HG03095 (cell line): ENCODE measurements around the gene PARVB.

Experiments used
- ATAC-seq: cut with Tn5 transposase; IDR thresholded peaks from one replicate; pipeline ENCODE4 v1.9.1; 2021; ENCODE audit warnings: moderate library complexity; ENCODE audit not compliant: unreplicated experiment

Gene PARVB

DNA sequence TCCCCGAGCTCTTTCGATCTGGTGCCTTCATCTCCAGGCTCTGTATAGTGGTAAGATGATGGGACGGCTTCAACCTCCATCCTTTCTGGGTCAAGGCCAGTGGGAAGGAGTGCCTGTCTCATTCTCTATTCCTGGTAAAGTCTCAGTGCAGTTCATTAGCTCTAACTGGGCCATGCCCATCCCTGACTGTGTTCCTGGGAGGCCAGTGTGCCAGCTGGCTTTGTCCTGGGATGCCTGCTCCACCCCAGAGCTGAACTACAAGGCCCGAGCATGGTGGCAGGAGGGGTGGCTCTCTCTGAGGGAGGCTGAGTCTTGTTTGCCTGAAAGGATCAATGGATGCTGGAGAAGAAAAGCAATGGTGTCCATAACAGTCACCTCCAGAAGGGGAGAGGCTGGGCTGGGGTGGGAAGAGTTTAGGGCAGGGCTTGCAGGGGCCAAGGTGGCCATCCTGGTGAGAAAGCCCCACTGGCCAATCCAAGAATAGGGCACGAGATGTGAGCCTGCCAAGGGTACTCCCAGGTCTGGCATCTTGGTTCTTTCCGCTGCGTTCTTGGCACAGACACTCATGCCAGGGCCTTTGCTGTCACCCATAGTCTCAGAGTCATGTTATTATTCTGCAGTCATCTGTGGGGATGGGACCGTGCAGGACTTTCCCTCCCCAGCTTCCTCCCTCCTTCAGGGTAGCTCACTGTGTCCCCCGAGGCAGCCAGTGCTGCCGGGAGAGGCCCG, 60.1 kb downstream of the PARVB start:
- ATAC-seq, result no peak

DNA sequence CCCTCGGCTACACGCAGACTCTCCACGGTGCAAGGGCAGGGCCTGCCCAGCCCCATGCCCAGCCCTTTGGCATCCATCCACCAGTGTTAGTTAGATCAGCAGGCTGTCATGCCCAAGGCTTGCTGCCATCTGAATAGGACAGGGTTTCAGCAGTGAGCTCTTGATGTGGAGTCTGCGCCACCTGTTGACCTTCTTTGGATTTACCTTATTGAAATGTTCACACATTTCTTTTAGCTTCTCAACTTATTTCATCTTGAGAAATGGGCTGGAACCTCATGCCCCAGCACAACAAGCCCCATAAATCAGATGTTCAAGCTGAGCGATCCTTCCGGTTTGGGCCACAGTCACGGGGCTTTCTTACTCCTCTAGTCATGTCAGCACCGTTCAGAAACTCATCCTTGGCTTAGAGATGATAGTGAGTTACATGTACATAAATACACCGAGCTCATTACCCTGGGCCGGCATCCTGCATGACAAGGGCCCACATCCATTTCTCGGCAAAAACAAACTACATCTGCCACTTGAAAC, 61.7 kb downstream of the PARVB start:
- ATAC-seq, result no peak

DNA sequence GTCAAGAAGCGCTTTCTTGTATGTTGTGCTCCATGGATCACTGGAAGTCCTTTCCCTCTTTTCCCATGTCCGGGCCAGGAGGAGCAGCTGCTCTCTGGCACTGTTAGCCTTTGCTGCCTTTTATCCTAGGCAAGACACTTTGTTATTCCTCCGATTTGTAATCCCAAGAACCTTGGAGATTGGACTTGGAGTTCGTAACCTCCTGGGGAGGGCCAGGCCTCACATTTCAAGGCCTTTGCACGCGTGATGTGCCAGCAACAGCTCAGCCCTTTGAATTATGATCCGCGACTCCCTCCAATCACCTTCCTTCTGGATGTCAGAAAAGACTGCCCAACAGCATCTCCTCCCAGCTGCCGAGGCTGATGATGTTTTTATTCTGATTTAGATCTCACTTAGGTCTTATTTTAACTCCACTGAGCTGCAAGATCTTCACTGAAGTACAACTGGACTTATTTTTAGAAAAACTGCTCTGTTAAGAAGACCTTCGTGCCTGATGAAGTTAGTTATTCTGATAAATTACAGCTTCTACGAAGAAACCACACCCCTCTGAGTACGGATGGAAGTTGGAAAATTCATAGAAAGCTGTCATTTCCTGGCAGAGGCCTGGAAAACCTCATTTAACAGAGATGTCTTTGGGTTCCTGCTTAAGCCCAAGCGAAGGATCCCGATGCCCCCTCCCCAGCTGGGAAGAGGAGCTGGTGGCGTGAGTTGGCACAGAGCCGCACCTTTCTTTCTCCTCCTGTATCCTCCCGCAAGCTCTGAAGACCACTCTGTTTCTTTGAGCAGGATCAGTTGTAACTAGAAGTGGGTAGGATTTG, 62.4 kb downstream of the PARVB start:
- no peak for ATAC-seq

DNA sequence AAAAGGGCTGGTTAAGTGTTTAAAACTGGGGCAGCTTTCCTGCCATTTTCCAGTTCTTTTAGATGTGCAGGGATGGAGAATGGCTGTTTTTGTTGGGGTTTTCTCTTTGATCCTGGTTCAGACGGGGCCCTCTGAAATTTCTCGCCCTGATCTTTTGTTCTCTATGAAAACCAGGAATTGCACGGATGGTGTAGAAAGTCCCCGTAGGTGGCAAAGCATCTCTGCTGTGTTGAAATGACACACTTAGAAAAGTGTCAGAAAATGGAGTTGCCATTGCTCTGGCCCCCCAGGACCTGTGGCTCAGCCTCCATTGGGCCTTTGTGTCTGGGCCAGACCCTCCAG, 63.0 kb downstream of the PARVB start:
- ATAC-seq, result no peak

DNA sequence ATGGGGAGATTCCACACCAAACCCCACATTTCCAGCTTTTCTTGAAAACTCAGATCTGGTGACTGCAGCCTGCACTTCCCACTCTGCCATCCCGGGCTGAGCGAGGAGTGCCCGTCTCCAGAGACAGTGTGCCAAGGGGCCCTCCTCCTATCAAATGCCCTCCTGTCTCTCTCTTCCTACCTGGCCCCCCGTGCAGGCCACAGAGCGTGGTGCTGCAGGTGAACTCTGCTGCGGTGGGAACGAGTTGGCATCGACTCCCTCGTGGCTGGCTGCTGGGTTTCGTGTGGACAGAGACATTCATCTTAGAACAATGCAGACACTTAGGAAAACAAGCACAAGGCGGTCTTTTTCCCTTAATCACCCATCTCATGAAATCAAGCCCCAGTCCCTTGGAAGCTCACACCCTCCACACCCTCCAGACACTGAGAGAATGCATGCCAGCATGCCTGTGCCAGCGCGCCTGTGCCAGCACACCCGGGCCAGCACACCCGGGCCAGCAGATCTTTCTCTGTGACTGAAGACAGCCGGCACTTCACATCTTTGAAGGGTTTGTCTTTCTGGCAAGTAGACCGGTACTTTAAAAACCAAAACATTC, 65.0 kb downstream of the PARVB start:
- ATAC-seq, result no peak

DNA sequence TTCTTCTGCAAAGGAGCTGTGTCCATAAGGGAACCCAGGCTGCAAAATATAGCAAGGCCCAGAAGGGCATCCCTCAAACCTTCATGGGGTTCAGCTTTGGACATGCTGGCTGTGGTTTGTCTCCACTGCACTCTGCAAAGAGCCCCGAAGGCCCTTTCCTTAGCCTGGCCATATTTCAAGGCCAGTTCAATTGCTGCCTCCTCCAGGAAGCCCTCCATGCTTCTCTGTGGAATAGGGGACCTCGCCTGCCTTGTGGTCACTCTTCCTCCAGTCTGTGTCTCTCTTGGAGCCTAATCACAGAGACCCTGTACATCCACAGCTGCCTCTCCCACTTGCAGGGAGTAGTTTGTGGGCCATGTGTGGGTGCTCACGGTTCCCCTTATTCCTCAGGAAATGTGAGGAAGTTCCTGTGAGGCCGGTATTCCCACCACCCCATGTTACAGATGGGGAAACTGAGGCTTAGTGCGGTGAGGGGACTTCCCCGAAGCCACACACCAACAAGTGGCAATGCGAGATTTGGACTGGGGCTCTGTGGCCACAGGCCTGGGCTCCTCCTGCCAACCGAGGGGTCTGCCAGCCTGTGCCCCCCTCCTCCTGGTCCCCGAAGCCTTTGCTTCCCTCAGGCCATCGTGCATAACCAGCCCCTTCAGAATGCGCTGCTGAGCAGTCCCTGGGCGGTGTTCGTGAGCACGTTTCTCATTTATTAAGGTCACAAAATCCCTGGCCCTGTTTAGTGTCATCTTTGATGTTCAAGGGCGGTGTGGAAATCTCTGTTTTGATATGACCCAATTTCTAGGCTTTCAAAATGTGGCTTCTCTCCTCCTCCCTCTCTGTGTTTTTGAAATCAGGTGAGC, 65.8 kb downstream of the PARVB start:
- ATAC-seq, result no peak

DNA sequence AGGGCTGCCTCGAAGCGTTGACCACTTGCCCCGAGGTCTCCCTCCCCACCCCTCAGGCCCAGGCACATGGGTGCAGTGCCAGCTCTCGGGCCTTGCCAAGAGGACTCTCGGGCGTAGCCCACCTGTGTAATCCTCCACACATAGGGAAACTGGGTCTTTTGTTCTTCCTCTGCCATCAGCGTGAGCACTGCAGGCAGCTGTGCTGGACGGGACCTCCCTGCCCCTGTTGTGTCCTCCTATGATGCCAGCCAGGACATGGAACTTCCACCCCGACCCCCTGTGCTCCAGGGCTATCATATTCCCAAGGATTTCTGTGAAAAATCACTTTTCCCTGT, 66.4 kb downstream of the PARVB start:
- ATAC-seq, result no peak

DNA sequence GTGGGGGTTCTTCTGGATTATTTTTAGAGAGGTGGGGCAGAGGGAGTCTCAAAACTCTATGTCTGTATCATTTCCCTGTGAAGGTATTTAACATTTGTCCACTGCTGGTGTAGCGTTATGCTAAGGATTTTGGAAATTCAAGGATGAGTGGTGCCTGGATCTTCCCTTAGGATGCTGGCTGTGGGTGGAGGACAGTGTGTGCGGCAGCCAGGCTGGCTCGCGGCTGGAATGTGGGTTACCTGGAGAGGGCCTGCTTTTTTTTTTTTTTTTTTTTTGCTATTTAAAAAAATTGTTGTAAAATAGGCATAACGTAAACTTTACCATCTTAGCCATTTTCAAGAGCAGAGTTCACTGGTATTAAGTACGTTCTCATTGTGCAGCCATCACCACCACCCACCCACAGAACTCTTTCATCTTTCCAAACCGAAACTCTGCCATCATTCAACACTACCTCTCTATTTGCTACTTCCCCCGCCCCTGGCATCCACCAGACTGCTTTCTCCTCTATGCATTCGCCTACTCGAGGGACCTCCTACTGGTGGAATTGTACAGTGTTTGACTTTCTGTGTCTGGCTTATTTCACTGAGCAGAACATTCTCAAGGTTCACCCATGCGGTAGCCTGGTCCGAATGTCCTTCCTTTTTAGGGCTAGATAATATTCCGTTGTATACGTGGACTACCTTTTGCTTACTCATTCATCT, 67.1 kb downstream of the PARVB start:
- ATAC-seq, result no peak

DNA sequence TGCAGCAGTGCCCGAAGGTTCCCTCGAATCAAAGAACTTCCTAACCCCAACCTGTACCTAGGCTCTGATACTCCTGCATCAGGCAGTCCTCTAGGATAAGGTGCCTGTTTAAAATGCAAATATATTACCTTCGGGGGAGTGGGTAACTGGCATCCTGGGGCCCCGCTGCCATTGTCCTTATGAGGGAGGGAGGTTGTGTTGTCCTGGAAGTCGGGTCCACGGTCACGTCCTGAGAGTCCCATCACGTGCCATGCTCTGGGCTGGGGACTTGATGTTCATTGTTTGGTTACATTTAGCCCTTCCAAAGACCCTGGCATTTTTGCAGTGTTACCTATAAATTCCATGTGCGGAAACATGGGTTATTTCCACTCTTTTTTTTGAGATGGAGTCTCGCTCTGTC, 67.6 kb downstream of the PARVB start:
- no peak for ATAC-seq

DNA sequence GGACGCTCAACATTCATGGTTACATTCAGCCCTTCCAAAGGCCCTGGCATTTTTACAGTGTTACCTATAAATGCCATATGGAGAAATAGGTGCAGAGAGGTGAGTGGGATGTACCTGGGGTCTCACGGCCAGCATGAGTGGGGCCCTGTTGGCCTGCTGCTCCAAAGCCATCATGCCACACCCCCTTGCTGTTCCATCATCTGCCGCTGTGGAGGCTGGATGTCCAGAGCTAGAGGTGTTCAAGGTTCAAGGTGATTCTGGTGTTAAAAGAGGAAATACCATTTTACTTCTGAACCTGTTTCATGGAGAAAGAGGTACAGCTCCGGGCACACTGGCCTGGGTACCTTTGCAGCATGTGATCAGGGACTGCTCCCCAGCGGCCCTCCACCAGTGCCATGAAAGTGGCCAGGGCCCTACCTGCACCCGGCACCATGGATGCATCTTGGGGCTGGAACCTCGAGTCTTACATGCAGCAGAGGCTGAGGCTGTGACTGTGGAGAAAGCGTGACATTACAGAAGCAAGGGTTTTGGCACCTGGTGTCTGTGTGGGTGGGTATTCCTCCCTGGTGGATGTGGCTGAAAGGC, 68.6 kb downstream of the PARVB start:
- no peak for ATAC-seq

DNA sequence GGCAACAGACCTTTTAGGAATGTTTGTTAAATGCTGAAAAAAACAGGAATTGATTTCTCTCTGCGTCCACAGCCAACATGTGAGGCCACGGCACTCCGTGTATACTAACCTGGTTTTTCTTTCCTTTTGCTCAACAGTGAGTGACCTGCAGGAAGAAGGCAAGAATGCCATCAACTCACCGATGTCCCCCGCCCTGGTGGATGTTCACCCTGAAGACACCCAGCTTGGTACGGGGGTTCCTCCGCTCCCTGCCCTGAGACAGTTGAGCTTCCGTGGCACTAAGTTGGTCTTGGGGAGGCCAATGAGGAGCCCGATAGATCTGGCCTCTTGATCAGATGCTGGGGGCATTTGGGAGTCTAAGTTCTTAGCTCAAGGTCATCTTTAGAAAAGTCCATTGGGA, 69.7 kb downstream of the PARVB start:
- no peak for ATAC-seq

DNA sequence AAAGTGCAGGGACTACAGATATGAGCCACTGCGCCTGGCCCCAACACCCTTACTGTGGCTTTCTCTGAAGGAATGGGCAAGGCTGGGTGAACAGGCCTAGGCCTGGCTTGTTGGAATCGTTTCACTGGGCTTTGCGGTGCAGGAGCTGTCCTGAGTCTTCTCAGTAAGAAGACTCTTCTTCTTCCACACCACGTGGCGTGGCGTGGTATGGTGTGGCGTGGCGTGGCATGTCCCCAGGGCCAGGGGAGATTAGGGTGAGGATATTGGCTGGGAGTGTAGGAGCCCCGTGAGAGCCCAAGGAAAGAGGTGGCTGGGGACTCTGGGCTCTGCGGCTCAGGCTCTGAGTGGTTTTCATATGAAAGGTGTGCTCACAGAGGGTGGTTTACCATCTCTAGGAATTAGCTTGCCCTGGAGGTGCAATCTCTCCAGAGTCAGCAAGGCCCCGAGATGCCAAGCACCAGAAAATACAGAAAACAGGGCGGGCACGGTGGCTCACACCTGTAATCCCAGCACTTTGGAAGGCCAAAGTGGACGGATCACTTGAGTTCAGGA, 70.7 kb downstream of the PARVB start:
- no peak for ATAC-seq

DNA sequence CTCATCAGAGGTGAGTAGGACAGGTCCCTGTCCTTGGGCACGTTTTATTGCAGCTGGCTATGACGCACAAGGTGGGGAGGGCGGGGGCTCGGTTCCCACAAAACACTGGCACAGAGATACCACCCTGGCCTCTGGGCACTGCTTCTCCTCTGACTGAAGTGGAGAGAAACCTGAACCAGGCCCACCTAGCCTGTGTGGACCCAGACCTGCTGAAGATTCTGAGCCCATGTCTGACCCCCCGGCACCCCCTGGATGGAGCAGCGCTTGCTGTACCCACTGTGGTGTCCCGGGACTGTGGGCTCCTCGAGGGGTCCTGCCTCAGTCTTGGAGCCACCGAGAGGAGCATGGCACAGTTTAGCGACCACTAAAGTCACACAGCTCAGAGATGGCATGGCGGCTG, 72.6 kb downstream of the PARVB start:
- ATAC-seq, result no peak

DNA sequence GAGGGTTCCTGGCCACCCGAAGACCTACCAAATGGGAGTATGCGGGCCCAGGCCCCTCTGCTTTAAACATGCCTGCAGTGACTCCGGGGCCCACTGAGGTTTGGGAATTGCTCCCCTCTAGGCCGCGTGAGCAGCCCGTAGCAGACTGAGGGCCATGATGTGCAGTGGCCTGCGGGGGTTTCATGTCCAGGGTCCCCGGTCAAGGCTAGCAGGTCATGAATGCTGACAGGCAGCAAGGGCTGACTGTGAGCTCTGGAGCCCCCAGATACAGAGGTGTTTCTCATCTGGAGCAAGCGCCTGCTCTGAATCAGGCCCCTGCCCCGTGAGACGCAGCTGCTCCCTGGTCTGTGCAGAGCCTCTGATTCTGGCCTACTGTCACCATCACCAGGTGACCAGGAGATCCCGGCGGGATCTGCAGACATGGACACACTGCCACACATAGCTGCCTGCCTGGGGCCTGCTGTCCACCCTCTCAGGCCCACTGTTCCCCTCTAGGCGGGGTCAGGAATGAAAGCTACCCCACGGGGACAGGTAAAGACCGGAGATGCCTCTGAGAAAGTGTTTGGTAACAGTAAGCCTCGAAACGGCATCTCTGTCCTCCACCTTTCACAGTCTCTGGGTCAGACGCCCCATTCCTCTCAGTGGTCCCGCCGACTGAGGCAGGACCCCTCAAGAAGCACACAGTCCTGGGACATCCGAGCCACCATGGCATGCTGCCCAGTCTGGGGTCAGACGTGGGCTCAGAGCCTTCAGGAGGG, 73.3 kb downstream of the PARVB start:
- ATAC-seq, result no peak

DNA sequence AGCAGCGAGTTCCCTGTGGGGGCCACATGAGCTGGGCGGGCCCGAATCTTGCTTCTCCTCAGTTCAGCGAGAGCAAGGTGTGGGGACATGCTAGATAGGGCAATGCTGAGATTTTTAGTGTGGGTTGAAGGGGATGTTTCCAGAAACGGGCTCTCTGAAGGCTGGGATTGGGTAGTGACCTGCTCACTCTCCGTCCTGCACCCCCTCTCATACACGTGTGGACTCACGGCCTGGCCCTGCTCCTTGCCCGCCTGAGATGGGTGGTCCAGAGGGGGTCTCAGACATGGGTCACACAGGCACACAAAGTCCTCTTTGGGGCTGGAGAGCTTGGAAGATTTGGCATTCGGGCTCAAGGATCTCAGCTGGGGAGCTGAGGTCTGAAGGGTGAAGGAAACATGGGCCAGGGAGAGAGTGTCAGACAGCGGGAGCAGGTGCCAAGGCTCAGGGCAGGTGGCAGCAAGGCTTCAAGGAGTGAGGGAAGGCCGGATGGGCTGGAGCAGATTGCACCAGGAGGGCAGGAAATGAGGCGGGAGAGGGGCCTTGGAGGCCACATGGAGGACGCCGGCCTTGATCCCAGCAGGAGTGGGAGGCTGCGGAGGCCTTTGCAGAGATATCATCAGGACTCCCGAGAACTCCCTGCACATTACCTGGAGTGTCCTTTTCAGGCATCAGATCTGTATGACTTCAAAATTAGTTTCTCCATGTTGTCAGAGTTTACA, 74.1 kb downstream of the PARVB start:
- no peak for ATAC-seq

DNA sequence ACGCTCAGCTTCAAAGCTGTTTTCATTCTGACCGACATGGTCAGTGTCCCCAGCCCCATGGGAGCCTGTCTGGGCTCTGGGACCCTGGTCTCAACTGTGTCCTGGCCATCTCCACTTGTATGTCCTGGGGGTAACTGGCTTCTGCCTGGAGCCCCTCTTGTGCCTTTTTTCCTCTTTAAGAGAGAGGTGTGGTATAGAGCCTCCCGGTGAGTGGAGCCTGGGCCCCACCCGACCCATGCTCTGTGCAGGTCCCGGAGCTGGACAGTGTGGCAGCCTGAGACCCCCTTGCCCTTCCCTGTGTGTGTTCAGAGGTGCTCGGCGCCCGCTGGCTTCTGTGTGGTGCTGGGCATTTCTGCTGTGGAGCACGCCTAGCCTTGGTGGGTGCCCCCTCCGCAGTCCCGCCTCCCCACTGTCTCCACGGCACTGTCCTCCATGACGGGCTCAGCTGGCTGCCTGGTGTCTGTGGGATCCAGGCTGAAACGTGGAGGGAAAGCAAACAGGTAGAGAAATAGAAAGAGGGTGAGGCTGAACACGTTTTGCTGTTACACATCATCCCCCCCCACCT, 74.9 kb downstream of the PARVB start:
- ATAC-seq, result no peak

DNA sequence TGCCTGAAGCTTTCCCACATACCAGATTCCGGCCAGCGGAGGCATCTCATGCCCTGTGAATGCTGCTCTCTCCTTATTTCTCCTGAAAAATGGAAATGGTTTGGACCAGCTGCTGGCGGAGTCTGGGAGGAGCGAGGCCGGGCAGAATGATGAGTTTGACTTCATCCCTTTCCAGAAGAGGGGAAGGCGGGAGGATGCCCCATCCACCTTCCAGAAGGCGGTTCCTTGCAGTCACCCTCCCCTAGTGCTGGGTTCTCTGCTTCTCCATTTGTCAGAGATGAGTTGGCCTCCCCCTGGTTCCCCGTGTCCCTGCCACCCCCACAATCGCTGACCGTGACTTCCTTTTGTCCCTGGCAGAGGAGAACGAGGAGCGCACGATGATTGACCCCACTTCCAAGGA, 75.6 kb downstream of the PARVB start:
- no peak for ATAC-seq

DNA sequence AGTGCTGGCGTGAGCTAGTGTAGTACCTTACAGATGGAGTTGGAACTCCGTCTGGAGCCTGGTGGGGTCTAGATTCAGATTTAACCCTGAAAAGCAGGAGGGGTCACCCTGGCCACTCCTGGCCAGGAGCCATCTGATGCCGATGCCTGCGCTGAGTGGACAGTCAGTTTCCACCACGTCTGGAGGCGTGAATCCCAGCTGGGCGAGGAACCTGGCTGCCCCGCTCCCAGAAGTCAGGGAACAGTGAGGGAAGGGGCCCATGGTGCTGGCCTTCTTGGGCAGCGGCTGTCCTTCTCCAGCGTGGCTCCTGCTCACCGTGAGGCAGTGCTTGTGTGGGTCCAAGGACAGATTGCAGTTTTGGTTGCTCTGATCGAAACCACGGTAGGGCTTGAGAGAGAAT, 76.3 kb downstream of the PARVB start:
- no peak for ATAC-seq
